Breast epithelium (tissue), 4 donors: ENCODE results near the gene PNMA1. TPM values are rescaled to one million over a fixed set of nuclear protein-coding genes. Genes with fewer than 3 reads are reported as not detected.
A peak's percentile ranks its signal among the peaks of the same experiment; 100 is the strongest.

Experiments used
- DNase-seq, 2 donors: peaks; one replicate each; pipeline ENCODE4 v3.0.0-alpha.2; 2019; ENCODE audit warnings: low spot score in 2 of 2
- H3K27ac ChIP-seq, 2 donors: fragments of 200-600 bp; sonication (generic) in 1 of 2; one replicate each; pipeline ENCODE4 v1.5.1; 2016 to 2019; ENCODE audit warnings: mild to moderate bottlenecking in 1 of 2
- H3K27me3 ChIP-seq, 2 donors: fragments of 200-600 bp; sonication (generic) in 1 of 2; one replicate each; pipeline versions ENCODE4 v1.5.1 to v1.6.0; 2017 to 2019; ENCODE audit warnings: control low read depth in 1 of 2, mild to moderate bottlenecking in 1 of 2
- H3K36me3 ChIP-seq: fragments of 200-600 bp; one replicate; pipeline ENCODE4 v1.5.1; 2019
- H3K4me1 ChIP-seq, 2 donors: fragments of 200-600 bp; sonication (generic); one replicate each; pipeline ENCODE4 v1.5.1; 2016 to 2019; ENCODE audit warnings: control low read depth in 1 of 2
- H3K4me3 ChIP-seq, 3 donors: fragments of 200-600 bp; sonication (generic); 1 replicate in 2 of 3; 2 replicates in 1 of 3; pipeline ENCODE4 v1.5.1; 2016 to 2019; ENCODE audit warnings: mild to moderate bottlenecking in 3 of 3, moderate library complexity in 2 of 3
- H3K9me3 ChIP-seq, 2 donors: fragments of 200-600 bp; sonication (generic) in 1 of 2; one replicate each; pipeline ENCODE4 v1.5.1; 2016 to 2019; ENCODE audit warnings: control low read depth in 1 of 2
- CTCF ChIP-seq, 3 donors: fragments of 450-650 bp; IDR thresholded peaks; one replicate each; pipeline ENCODE4 v1.5.1; 2016 to 2017; ENCODE audit warnings: antibody characterized with exemption in 3 of 3, mild to moderate bottlenecking in 3 of 3, moderate library complexity in 3 of 3
- POLR2A ChIP-seq: fragments of 450-650 bp; IDR thresholded peaks from one replicate; pipeline ENCODE4 v1.6.1; 2016; ENCODE audit warnings: antibody characterized with exemption, mild to moderate bottlenecking, moderate library complexity
- POLR2AphosphoS5 ChIP-seq, 3 donors: sonication (generic); formaldehyde crosslinking; IDR thresholded peaks; one replicate each; pipeline ENCODE4 v1.6.1; 2017; ENCODE audit warnings: antibody characterized with exemption in 3 of 3
- intact Hi-C: fragments of 100-400 bp; cut with DNase I; formaldehyde crosslinking; loops from one replicate; pipeline ENCODE4 v1.15.1; 2023; ENCODE audit warnings: low total_unique reads
- total RNA-seq, 3 donors: library from RNA; depleted of rRNA; stranded (reverse); fragments of >200 nt; gene quantifications; one replicate each; pipeline ENCODE4 v1.1.0, GENCODE V29; 2016

Gene PNMA1
- total RNA-seq, 3 donors from 2014 or later = 12.1 to 19.3 (median 19.2) TPM

GRCh38 chr14:73726025-73726961 is 12.1 kb upstream of the PNMA1 start:
- H3K36me3 ChIP-seq = peaks cover 5% of the 10 kb centered on the region
- peak overlapping the region; percentile 69 to 97 for H3K27ac ChIP-seq
- intact Hi-C loops = loop anchor here (10.0 kb wide), 1 partner anchor 89 kb away; no protein-coding TSS in a partner anchor
- TF ChIP-seq POLR2A = no peak
- no peak for TF ChIP-seq POLR2AphosphoS5 (IDR thresholded peaks at IDR 0.05)
- no peak for TF ChIP-seq CTCF (IDR thresholded peaks at IDR 0.05)
- H3K9me3 ChIP-seq = no peaks in the 10 kb centered on the region
- peaks cover 0 to 6% of the 10 kb centered on the region in 2 donors for H3K4me1 ChIP-seq
- DNase-seq = no peak
- H3K27me3 ChIP-seq = no peaks in the 10 kb centered on the region
- no peak overlapping the region for H3K4me3 ChIP-seq

- peak overlapping the region; percentile 69 to 97 for H3K27ac ChIP-seq
- H3K36me3 ChIP-seq = peaks cover 5% of the 10 kb centered on the region
- DNase-seq = no peak
- TF ChIP-seq CTCF (IDR thresholded peaks at IDR 0.05) = no peak
- TF ChIP-seq POLR2AphosphoS5 (IDR thresholded peaks at IDR 0.05) = no peak
- intact Hi-C loops = loop anchor here (10.0 kb wide), 1 partner anchor 89 kb away; no protein-coding TSS in a partner anchor
- no peaks in the 10 kb centered on the region for H3K27me3 ChIP-seq
- H3K9me3 ChIP-seq = no peaks in the 10 kb centered on the region
- no peak overlapping the region for H3K4me3 ChIP-seq
- peaks cover 0 to 6% of the 10 kb centered on the region in 2 donors for H3K4me1 ChIP-seq
Observed at GRCh38 chr14:73725116-73726024, 11.2 kb upstream of the PNMA1 start.

- intact Hi-C loops = loop anchor here (10.0 kb wide), 1 partner anchor 90 kb away; no protein-coding TSS in a partner anchor
- Histone ChIP-seq H3K27me3 (no peaks in the 10 kb centered on the region), H3K9me3 (no peaks in the 10 kb centered on the region), H3K27ac (peak overlapping the region; percentile 69 to 97), H3K4me3 (no peak overlapping the region), H3K4me1 (peaks cover 0 to 6% of the 10 kb centered on the region in 2 donors), H3K36me3 (peaks cover 4% of the 10 kb centered on the region)
- DNase-seq = no peak
- TF ChIP-seq POLR2A (no peak), POLR2AphosphoS5 (IDR thresholded peaks at IDR 0.05) (no peak), CTCF (IDR thresholded peaks at IDR 0.05) (no peak)
Observed at GRCh38 chr14:73724696-73725095, 10.5 kb upstream of the PNMA1 start.

GRCh38 chr14:73723797-73724661 is 9.8 kb upstream of the PNMA1 start:
- Histone ChIP-seq H3K27me3 (no peaks in the 10 kb centered on the region), H3K9me3 (no peaks in the 10 kb centered on the region), H3K36me3 (peaks cover 1% of the 10 kb centered on the region), H3K27ac (peak overlapping the region; percentile 69 to 97), H3K4me1 (peaks cover 0 to 6% of the 10 kb centered on the region in 2 donors), H3K4me3 (peak overlapping the region in 1 of 3 donors; percentile 12)
- intact Hi-C loops = loop anchor here (10.0 kb wide), 1 partner anchor 91 kb away; no protein-coding TSS in a partner anchor
- TF ChIP-seq CTCF (IDR thresholded peaks at IDR 0.05) (peak in 2 of 3 donors; percentile 42 to 48), POLR2AphosphoS5 (IDR thresholded peaks at IDR 0.05) (peak; percentile 42 to 89 (median 58)), POLR2A (no peak)
- peak in 1 of 2 donors; percentile 69 for DNase-seq
